ENCODE data around the gene PIPOX. TPM values are rescaled to one million over a fixed set of nuclear protein-coding genes. Genes with fewer than 3 reads are reported as not detected.

Gene PIPOX
- total RNA-seq, 2 experiments from 2014 or later: 1.6 to 1.8 TPM

- POLR2A ChIA-PET: no interaction called here
- CTCF ChIA-PET: no interaction called here
These were observed 26.4 kb upstream of the PIPOX start for GRCh38 chr17:29016345-29017210.

GRCh38 chr17:29018788-29019474 lies 24.0 kb upstream of the PIPOX start:
- CTCF ChIA-PET: interaction anchor here (0.6 to 1.9 kb wide), 2 partner anchors 97 to 158 kb away, joined by 3 to 6 read pairs; no protein-coding TSS in a partner anchor
- POLR2A ChIA-PET: no interaction called here

DNA sequence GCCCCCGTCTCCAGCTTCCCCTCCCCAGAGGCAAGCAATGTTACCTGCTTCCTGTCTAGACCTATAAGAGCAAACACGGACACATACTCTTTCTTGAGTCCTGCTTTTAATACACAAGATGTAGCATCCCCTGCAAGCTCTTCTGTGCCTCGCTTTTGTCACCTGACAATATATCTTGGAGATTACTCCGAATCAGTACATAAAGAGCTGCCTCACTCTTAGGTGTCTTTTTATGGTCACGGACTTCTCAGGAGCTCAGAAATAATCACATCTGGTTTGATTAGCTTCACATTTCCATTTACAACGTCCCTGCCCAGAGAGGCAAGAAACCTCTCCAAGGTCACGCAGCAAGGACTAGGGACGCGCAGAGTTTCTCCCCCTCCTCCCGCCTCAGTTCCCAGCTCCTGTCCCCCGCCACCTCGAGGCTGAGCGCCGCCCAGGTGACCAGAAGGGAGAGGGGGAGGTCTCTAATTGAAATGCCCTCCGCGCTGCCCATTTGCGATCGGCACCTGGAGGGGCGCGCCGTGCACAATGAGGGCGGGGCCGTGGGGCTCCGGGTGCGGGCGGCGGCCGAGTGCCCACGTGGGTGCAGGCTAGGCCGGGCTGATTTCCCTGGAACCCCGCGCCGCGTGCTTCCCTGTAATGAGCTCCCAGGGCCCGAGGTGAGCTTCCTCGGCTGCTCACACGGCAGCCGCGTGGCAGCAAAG lies 23.3 kb upstream of the PIPOX start:
- CTCF ChIA-PET: interaction anchor here (0.8 to 1.9 kb wide), 2 partner anchors 56 to 96 kb away, joined by 3 to 6 read pairs; no protein-coding TSS in a partner anchor
- POLR2A ChIA-PET: interaction anchor here (0.5 kb wide), 1 partner anchor 85 kb away, joined by 7 read pairs; no protein-coding TSS in a partner anchor

GRCh38 chr17:29020576-29020975 lies 22.4 kb upstream of the PIPOX start:
- CTCF ChIA-PET: interaction anchor here (1.9 kb wide), 1 partner anchor 95 kb away, joined by 6 read pairs; no protein-coding TSS in a partner anchor
- POLR2A ChIA-PET: no interaction called here

DNA sequence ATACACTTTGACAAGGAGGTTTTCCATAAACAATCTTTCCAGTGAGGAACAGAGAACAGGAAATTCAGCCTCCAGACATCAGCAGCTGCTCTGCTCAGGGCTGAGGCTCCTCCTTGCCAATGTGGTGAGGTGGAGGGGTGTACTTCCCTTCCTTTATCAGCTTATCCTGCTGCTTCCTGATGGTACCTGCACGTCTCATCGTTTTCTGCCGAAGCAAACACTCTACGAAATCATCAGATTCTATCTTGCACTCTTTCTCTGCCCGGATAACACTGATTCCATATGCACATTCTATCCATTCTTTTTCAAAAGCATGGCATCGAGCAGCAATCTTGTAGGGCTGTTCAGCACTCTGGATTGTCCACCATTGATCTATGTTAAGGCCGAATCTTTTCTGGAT lies 21.7 kb upstream of the PIPOX start:
- CTCF ChIA-PET: no interaction called here
- POLR2A ChIA-PET: no interaction called here

DNA sequence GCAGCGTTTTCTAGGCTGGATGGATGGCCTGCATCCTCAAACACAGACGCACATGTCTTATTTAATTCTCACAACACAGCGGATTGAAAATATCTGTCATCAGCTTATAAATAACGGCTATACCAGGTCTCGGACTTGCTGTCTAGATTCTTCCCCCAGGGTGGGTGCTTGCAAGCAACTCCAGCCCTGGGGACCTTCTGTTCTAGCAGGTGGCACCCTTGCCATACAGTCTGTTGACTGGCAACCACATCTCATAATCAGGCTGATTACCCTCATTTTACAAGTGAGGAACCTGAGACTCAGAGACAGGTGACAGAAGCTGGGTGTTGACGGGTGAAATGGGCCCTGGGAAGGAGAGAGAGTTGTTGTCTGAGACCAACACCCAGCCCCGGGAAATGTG lies 20.9 kb upstream of the PIPOX start:
- POLR2A ChIA-PET: no interaction called here
- CTCF ChIA-PET: interaction anchor here (1.0 kb wide), 1 partner anchor 90 kb away, joined by 4 read pairs; no protein-coding TSS in a partner anchor

DNA sequence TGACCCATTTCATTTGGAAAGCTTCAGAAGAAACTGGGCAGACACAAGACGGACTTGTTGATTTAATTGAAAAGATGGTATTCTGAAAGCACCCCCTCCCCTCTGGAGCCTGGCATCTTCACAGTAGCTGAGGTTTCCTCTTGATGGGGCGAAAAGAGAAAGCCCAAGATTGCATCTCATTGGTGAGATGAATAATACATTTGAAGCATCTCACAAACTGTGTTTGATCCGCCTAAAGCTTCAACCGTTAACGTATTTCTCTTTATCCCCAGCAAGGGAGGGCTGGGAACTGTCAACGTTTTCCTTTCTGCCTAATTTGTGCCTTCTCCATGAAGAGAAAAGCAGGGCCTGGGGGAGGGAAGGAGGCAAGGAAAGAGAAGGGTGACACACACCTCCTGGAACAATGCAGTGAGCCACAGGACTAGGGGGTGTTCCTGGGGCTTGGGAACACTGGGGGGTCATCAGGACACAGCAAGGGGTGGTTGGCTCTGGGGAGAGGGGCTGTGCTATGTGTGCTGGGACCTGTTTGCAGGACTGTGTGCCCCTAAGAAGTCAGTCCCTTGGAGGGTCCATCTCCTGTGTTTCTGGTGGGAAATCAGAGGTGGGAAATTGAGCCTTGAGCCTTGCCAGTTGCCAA lies 18.5 kb upstream of the PIPOX start:
- ChIA-PET POLR2A (no interaction called here), CTCF (no interaction called here)

GRCh38 chr17:29031488-29031887 lies 11.5 kb upstream of the PIPOX start:
- ChIA-PET POLR2A (no interaction called here), CTCF (no interaction called here)

- ChIA-PET POLR2A (no interaction called here), CTCF (interaction anchor here (1.6 kb wide), 1 partner anchor 67 kb away, joined by 4 read pairs; no protein-coding TSS in a partner anchor)
These were observed 10.7 kb upstream of the PIPOX start for GRCh38 chr17:29032013-29032856.

DNA sequence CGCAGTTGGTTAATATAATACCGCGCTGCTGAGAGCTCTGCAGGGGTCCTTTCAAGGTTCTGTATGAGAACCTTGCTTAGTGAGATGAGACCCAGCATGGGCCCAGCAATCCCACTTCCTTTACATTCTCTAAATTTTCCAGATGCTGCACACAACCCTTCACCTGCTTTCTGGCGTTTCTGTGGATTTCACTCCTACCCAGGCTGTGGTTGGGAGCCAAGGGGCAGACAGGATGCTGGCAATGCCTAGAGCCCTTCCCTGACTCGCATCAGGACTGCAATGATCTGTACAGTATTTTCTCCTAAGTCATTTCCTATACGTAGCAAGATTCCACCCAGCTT lies 10.1 kb upstream of the PIPOX start:
- CTCF ChIA-PET: interaction anchor here (1.6 kb wide), 1 partner anchor 67 kb away, joined by 4 read pairs; no protein-coding TSS in a partner anchor
- POLR2A ChIA-PET: no interaction called here

- ChIA-PET POLR2A (no interaction called here), CTCF (interaction anchor here (1.0 kb wide), 1 partner anchor 20 kb away, joined by 3 read pairs; no protein-coding TSS in a partner anchor)
These were observed 8.4 kb upstream of the PIPOX start for GRCh38 chr17:29034510-29034909.

DNA sequence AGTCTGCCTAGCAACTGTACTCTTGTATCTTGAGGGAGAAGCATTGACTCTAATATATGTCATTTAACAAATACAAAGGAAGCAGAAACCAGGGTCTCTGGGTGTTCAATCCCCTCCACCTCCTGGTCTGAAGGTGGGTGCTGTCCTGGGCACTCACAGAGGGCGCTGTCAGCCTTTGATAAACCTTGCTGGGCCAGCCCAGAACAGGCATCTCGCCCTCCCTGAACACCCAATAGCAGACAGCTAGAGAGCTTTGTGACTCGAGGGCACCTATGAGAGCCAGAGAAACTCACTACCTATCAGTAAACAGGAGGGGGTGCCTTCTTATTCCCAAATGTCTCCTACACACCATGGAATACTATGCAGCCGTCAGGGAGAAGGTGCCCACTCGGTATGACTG lies 6.4 kb upstream of the PIPOX start:
- CTCF ChIA-PET: no interaction called here

GRCh38 chr17:29037739-29038084 lies 5.2 kb upstream of the PIPOX start:
- CTCF ChIA-PET: no interaction called here
- POLR2A ChIA-PET: no interaction called here

More for the DNA sequence above, 6.4 kb upstream of the PIPOX start:
- POLR2A ChIA-PET: no interaction called here

DNA sequence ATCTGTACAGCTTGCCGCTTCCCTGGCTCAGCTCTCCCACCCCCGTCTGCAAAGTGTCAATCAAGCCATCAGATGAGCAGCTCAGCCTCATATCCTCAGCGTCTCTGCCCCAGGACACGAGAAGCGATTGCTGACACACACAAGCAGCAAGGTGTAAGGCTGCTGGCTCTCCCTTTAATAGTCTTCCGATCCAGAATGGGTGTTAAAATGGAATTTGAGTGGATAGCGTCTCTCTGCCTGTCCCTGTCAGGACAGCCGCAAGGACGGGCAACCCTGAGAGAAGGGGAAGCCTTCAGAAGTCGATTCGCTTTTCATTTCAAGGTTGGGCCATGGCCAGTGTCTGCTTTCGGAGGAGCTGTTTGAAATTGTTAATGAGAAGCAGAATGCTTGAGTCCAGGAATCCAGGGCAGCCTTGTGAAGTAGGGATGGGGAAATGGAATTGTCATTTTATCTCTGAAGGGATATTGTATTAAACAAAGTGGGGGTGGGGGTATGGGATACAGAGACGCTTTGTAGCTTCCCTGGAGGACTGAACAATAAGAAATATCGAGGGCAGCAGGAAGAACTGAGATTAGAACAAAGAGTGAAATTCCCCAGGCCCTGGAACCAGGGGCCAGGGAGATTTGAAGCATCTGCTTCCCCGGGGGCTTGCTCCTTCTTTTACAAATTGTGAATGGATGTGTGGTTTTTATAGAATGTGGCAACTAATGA lies 4.7 kb upstream of the PIPOX start:
- ChIA-PET CTCF (no interaction called here), POLR2A (no interaction called here)

DNA sequence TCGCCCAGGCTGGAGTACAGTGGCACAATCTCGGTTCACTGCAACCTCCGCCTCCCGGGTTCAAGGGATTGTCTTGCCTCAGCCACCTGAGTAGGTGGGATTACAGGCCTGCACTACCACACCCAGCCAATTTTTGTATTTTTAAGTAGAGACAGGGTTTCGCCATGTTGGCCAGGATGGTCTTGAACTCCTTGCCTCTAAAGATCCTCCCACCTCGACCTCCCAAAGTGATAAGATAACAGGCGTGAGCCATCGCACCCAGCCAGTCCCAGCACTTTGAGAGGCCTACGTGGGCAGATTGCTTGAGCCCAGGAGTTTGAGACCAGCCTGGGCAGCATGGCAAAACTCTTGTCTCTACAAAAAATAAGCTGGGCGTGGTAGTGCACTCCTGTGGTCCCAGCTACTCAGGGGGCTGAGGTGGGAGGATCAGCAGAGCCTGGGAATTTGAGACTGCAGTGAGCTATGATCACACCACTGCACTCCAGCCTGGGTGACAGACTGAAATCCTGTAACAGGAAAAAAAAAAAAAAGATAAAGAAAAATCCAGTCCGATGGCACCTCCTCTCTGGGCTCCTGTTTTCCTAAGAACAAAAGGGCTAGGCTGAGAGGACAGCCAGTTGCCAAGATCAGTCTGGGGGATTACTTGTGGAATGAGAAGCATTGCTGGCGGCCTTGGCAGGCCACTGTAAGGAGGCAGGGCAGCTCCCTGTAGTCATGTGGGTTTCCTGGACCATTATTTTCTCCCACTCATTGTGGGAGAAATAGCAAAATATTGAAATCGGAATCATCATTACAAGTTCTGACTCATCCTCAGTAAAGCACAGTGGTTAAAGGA lies 3.0 kb upstream of the PIPOX start:
- CTCF ChIA-PET: interaction anchor here (0.7 kb wide), 1 partner anchor 88 kb away, joined by 3 read pairs; no protein-coding TSS in a partner anchor
- POLR2A ChIA-PET: no interaction called here

GRCh38 chr17:29041091-29041490 lies 1.9 kb upstream of the PIPOX start:
- ChIA-PET POLR2A (no interaction called here), CTCF (no interaction called here)

- CTCF ChIA-PET: no interaction called here
These were observed 1.4 kb upstream of the PIPOX start for GRCh38 chr17:29041571-29041970.

More at GRCh38 chr17:29041571-29041970, 1.4 kb upstream of the PIPOX start:
- POLR2A ChIA-PET: no interaction called here

Measured in activated CD8-positive, alpha-beta memory T cell treated with anti-CD3 and anti-CD28 coated beads for 36 hours (primary cell).